Muscle layer of colon (tissue), 2 donors: ENCODE results near the gene TAS1R3.

Experiments used
- H3K27ac ChIP-seq: one replicate; pipeline ENCODE4 v1.7.0; 2013; ENCODE audit warnings: low read depth, mild to moderate bottlenecking, low read length, moderate library complexity
- H3K27me3 ChIP-seq, 2 donors: one replicate each; pipeline ENCODE4 v1.7.0; 2013; ENCODE audit warnings: low read length in 2 of 2, mild to moderate bottlenecking in 2 of 2; ENCODE audit not compliant: insufficient read depth in 2 of 2, control insufficient read depth in 1 of 2
- H3K36me3 ChIP-seq: one replicate; pipeline ENCODE4 v1.7.0; 2013; ENCODE audit warnings: mild to moderate bottlenecking, low read length; ENCODE audit not compliant: insufficient read depth
- H3K4me1 ChIP-seq: one replicate; pipeline ENCODE4 v1.7.0; 2013; ENCODE audit warnings: mild to moderate bottlenecking, low read length; ENCODE audit not compliant: insufficient read depth
- H3K4me3 ChIP-seq, 2 donors: one replicate each; pipeline ENCODE4 v1.7.0; 2013; ENCODE audit warnings: low read length in 2 of 2, low read depth in 1 of 2, mild to moderate bottlenecking in 1 of 2, moderate library complexity in 1 of 2
- H3K9ac ChIP-seq: one replicate; pipeline ENCODE4 v1.7.0; 2013; ENCODE audit warnings: low read length
- H3K9me3 ChIP-seq: one replicate; pipeline ENCODE4 v1.7.0; 2013; ENCODE audit warnings: mild to moderate bottlenecking, low read length
- donor health status: abdominal sarcoma.
- donor health status: Adenocarcinoma of cecum.

The TAS1R3 gene

DNA sequence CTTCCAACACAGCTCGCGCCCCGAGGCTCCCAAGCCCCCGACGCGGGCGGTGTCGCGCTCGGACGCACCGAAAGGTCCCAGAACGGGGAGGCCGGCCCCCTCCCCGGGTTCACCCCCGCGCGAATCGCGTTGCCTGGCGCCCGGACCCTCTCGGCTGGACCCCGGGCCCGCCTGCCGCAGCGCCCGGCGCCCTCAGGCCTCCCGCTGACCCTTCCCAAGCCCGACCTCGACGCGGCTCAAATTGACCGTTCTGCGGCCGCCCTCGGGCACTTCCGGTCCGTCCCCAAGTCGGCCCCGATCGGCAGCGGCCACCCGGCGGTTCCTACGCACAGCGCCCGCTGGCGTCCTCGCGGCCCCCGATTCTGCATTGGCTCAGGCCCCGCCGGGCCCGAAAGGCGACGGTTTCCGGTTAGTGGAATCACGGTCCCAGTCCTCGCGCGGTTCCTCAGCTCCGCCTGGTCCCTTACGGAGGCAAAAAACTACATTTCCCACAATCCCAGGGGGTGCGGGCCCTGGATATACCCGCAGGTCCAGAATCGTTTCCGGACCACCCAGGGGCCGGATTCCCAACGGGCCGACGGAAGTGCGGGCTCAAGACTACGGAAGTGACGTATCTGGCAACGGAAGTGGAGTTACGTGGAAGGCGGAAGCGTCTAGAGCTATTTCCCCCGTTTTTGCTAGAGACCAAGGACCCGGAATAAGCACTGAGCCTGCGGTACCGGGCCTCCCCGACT is 44.0 kb downstream of the TAS1R3 start, which contains the start of gene AURKAIP1:
TSS of gene AURKAIP1 (minus strand) at position 279 of the 734 bp plus-strand sequence. CDS start 451 bp downstream, outside the sequence.
- Histone ChIP-seq H3K27ac (peak within 1 kb of the TSS; percentile 98), H3K4me1 (peaks cover 23% of the 10 kb centered on the region), H3K9me3 (no peaks in the 10 kb centered on the region), H3K36me3 (peaks cover 14% of the 10 kb centered on the region), H3K9ac (peak within 1 kb of the TSS; percentile 53), H3K27me3 (no peaks in the 10 kb centered on the region), H3K4me3 (peak within 1 kb of the TSS; percentile 71 to 76)

DNA sequence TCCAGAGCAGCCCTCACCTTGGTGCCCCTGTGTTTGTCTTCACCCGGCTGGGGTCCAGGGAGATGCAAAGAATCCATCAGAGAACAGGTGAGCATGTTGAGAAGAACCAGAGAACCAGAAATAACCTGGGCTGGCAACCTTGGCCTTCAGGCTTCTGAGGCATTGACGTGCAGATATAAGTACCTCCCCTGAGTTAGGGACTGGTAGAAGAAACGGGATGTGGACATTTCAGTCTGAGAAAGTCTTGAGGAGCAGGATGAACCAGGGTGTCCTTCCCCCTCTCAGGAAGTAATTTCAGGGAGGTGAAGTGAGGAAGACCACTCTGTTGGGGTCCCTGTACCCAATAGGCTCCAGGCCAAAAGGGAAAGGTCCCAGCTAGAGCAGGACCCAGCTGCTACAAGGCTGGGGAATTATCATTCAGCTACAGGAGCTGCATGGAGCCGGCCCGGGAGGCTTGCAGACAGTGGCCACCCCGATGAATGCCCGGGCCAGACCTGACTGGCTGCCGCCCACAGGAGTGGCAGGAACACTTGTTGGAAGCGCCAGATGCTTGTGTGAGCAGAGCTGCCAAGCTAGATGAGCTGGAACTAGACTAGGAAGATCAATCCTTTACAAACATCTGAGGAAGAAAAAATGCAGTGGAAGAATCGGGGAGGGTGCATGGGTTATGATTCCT is 45.6 kb downstream of the TAS1R3 start:
- H3K27ac ChIP-seq = no peak overlapping the region

DNA sequence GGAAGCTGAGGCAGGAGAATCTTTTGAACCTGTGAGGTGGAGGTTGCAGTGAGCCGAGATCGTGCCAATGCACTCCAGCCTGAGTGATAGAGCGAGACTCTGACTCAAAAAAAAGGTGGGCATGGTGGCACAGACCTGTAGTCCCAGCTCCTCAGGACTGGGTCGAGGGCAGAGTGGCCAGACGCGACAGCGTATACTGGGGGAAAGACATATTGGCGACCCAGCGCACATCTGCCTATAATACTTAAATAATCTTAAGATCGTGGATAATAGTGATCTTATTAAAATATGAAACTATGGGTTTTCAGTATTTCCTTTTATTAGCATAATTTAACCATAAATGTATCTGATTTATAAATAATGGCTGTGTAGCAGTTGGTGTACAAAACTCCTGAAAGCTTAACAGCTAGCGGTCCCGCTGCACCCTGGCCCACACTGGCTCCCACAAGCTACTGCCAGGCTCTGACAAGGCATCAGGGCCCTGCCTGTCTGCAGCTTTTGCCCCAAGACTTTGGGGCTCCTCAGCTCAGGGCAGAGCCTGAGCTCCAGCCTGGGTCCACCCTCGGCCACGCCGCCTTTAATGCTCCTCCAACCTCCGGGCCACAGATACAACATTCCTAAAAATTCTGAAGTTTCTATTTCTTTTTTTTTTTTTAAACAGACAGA is 46.6 kb downstream of the TAS1R3 start:
- no peak overlapping the region for H3K4me3 ChIP-seq
- H3K27ac ChIP-seq = no peak overlapping the region
- peaks cover 13% of the 10 kb centered on the region for H3K4me1 ChIP-seq
- no peaks in the 10 kb centered on the region for H3K27me3 ChIP-seq
- no peaks in the 10 kb centered on the region for H3K9me3 ChIP-seq
- no peak overlapping the region for H3K9ac ChIP-seq
- H3K36me3 ChIP-seq = peaks cover 20% of the 10 kb centered on the region

More for the DNA sequence above, 45.6 kb downstream of the TAS1R3 start:
- Histone ChIP-seq H3K9ac (no peak overlapping the region), H3K27me3 (no peaks in the 10 kb centered on the region), H3K9me3 (no peaks in the 10 kb centered on the region), H3K4me3 (no peak overlapping the region), H3K36me3 (peaks cover 20% of the 10 kb centered on the region), H3K4me1 (peaks cover 19% of the 10 kb centered on the region)

DNA sequence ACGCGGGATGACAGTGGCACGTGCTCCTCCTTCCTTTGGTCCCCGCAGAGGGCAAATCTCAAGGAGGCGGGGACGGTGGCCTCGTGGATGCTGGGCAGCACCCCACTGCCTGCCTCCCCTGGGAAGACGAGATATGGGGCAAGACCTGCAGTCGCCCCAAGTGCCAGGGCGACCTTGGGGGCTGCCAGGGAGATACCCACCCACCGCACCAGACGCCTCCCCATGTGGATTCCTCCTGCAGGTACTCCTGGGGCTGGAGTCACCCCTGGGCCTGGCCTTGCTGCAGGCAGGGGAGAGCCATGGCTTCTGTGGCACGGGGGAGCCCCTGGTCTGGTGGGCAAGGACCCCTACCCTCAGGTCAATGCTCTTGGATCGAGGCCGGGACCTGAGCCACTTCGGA is 49.8 kb downstream of the TAS1R3 start:
- no peak overlapping the region for H3K4me3 ChIP-seq
- no peak overlapping the region for H3K27ac ChIP-seq
- H3K9ac ChIP-seq = no peak overlapping the region
- H3K4me1 ChIP-seq = peaks cover 4% of the 10 kb centered on the region
- H3K9me3 ChIP-seq = no peaks in the 10 kb centered on the region
- no peaks in the 10 kb centered on the region for H3K27me3 ChIP-seq
- peaks cover 10% of the 10 kb centered on the region for H3K36me3 ChIP-seq

DNA sequence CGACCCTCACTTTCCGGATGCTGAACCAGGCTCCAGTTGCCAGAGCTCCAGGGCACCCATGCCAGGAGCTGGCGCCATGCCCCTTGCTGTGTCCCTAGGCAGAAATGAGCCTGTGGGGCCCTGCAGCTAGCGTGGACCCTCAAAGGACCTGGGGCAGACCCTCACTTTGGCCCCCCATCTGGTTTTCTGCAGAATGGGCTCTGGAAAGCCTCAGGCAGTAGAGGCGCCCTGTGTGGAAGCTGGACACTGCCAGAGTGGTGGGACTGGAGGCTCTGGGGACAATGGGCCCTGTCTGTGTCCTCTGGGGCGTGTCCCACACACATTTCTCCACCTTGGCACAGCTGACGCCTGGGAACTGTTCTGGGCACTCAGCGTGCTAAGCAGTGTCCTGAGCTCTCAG is 50.2 kb downstream of the TAS1R3 start:
- no peak overlapping the region for H3K9ac ChIP-seq
- H3K27me3 ChIP-seq = no peaks in the 10 kb centered on the region
- H3K4me3 ChIP-seq = no peak overlapping the region
- H3K9me3 ChIP-seq = no peaks in the 10 kb centered on the region
- peaks cover 14% of the 10 kb centered on the region for H3K36me3 ChIP-seq
- H3K4me1 ChIP-seq = no peaks in the 10 kb centered on the region
- H3K27ac ChIP-seq = no peak overlapping the region
